Stimulated activated CD4-positive, alpha-beta T cell treated with anti-CD3 and anti-CD28 coated beads, Interleukin-12 subunit alpha, Interleukin-12 subunit beta, amount 100 ng/mL, for 24 hours (primary cell): ENCODE results near the gene JDP2.
A peak's percentile ranks its signal among the peaks of the same experiment; 100 is the strongest.

Source experiments
- DNase-seq, 2 experiments: peaks; one replicate each; pipeline ENCODE4 v3.0.0-alpha.2; 2020; ENCODE audit warnings: low read depth in 2 of 2

Gene JDP2

DNA sequence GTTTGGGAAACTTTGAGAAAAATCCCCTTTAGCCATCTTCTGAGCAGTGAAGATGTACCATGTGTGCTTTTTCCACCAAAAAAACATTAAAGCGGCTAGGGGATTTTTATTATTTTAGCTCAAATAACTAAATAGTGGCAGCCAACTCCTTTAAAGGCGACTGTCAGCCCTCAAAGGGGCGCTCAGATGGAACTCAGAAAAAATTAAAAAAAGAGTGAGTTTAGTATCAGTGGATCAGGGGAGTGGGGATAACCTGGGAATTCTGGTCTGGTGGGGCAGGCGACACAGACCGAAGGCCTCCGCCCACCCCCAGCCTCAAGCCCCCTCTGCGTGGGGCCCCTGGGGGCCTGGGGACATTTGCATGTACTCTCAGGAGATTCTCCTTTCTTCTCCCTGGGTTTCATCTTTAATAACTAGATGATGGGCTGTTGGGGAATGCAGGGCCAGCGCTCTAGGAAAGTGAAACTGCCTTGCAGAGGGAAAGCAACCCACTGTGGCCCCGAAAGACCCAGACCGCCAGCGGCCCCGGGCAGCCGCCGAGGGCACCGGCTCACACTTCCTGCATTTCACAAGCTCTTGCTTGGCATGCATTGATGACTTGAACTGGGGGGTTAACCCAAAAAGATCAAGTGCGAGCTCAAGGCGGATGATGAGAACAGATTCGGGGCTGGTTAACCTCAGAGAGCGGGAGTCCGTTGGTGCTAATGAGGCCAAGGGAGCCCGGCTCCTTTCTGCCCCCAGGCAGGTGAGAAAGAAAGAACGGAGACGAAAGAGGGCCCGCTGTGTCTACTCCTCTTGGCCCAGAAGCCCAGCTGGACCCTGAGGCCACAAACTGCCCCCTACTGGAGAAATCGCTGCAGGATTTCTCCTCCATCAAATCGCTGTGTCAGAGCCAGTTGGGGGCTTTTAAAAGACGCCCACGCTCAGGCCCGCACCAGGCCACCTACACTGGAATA lies 87.1 kb downstream of the JDP2 start:
- no peak for DNase-seq

DNA sequence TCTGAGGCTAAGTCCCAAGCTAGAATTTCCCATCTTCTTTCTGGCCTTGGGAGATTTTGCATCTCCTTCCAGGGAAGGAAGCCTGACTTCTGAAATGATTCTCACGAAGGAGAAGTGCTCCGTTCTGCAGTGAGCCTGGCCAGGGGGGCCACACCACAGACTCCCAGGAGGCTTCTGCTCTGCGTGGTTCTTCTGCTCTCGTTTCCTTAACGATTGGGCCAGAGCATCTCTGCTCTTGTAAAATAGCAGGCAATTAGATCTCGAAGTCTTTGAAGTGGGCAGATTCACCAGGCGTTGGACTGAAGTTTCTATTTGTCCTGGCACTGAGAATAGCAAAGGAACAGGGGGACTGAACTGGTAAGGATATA lies 87.8 kb downstream of the JDP2 start:
- DNase-seq, result no peak

DNA sequence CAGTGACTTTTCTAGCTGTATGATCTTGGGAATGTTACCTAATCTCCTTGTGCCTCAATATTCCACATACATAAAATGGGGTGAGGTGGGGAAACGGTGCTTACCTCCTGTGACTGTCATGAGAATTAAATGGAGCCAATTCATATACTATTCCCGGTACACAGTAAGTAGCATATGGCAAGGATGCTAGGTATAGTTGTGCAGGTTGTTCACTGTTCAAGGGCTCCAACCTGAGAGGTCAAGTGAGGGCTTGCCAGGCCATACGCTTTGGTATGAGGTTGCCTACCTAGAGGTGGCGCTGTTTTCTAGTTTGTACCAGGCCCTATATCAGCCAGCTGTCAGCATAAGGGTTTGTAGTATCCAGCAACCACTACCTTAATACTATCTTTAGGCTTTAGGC lies 90.8 kb downstream of the JDP2 start:
- DNase-seq, result no peak

DNA sequence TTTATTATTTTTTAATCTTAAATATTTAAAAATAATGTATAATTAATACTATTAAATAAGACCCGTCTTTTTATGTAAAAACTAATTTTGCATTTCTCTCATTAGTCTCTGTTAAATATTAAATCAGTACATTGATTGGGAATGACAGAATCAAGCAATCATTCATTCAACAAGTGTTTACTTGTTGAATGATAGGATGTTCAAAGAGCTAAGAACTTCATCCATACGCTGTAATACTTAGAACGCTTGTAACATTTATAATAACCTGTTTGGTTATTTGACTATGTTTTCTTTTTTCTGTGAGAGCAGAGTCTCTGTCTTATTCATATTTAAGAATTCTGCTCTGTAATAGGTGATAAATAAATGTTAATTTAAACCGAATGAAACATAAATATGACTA lies 91.6 kb downstream of the JDP2 start:
- DNase-seq, result no peak

DNA sequence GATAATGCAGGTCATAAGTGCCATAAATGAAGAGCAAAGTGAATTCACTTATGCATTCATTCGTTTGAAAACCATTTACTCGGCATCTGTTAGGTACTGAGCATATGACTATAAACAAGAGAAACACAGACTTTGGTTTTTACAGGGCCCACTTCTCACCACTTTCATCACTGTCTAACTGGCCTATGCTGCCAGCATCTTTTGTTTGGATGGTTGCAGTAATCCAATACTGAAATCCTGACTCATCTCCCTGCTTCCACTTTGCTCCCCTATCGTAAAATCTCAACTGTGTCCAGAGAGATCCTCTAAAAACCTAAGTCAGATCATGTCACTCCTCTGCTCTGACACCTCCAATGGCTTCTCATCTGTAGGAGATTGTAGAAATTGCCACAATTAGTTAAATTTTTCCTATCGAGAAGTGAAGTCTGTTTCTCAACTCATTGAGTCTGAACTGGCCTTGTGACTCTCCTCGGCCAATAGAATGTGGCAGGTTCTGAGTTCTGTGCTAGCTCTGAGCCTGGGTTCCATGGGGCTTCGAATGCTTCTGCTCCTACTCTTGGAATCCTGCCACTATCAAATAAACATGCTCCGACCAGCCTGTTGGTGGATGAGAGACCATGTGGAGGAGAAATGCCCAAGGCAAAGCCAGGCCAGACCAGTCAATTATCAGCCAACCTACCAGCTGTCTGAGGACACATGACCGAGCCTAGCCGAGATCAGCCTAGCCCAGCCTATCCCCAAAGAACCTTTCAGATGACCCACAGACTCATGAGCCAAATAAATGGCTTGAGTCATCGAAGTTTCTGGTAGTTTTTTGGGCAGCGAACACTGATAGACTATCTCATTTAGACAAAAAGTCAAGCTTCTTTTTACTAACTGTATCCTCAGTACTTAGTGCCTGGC lies 92.3 kb downstream of the JDP2 start:
- no peak for DNase-seq

DNA sequence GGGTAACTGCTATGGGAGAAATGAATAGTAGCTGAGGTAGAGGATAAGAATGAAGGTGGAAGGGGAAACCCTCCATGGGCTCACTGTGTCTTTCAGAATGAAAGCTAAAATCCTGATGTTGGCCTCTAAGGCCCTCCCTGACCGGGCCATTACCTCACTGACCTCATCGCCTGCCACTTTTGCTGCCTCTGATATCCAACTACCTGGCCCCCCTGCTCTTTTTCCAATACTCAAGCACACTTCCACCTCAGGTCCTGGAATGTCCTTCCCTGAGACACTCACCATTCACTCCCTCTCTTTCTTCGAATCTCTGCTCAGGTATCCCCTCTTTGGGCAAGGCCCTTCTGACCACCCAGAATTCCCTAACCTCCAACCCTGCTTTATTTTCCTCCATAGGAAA lies 93.0 kb downstream of the JDP2 start:
- no peak for DNase-seq

DNA sequence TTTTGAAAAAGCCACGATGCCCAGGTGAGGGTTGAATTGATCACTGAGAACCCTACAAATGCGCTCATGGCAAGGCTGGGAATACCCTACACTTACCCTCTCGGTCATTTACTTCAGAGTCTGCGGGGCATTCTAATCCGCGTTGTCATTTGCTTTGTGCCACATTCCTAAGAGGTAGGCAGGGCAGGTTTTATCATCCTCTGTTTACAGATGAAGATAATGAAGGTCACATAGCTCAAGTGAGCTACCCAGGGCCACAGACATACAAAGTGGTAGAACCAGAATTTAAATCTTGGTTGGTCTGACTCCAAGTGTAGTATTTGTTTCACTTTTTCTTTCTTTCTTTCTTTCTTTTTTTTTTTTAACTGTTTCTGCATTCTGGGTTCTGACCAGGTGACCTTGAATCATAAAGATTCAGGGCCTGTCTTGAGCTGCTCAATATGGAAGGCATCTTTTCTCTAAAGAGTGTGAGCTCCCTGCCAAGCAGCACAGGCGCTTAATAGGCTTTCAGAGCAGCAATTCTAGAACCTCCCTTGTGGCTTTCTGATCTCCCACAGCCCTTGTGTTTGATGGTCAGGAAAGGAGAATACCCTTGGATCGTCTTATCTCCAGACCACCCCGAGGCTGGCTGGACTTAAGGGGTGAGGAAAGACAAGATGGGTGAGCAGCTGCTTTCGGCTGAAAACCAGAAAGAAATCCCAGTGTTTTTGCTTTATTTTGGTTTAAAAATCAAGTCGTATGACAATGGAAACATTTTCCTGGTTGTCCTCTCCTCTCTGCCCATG lies 93.8 kb downstream of the JDP2 start:
- no peak for DNase-seq

DNA sequence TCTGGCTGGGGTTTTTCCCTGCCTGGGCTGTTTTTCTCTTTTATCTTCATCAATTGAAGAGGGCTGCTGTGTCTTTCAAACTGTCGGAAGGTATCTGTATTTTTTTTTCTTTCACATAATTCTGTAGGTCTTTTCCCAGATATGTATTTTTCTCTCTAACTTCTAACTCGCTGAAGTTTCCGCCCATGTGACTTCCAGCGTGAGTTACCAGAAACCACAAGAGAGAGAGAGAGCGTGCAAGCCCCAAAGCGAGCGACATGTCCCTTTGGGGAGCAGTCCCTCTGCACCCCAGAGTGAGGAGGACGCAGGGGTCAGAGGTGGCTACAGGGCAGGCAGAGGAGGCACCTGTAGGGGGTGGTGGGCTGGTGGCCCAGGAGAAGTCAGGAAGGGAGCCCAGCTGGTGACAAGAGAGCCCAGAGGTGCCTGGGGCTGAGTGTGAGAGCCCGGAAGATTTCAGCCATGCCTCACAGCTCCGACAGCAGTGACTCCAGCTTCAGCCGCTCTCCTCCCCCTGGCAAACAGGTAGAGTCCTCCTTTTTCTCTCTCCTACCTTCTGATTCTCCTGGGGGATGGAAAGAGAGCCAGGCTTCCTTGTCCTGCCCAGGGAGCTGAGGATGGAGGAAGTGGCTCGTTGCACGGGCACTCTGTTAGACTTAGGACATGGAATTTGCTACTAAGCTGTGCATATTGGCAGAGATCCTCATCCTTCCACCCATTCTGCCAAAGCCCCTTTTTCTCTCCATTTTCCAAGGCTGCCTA lies 94.6 kb downstream of the JDP2 start, which contains the start of gene BATF:
Gene BATF, plus strand, starts transcription at position 246 of the 759 bp plus-strand sequence. Its CDS starts 214 bp downstream, at position 460.
- peak; percentile 62 to 63 for DNase-seq

DNA sequence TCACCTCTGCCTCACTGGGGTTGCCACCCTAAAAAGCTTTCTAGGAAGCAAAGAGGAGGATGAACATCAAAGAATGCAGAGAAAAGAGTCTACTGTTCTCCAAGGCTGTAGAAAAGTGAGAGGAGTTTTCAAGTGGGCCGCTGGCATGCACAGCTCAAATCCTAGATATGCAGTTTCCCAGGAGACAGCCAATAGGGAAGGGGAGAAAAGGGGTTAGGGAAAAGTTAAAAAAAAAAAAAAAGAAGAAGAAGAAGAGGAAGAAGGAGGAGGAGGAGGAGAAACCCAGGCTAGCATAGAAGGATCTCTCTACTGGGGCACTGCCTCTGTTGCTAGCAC lies 95.1 kb downstream of the JDP2 start:
- no peak for DNase-seq
